A673 (cell line): ENCODE measurements around the gene IGSF11. TPM values are rescaled to one million over a fixed set of nuclear protein-coding genes. Genes with fewer than 3 reads are reported as not detected.
A peak's percentile ranks its signal among the peaks of the same experiment; 100 is the strongest.

Source experiments
- BruUV-seq: library from RNA; stranded (reverse); fragments of 400-500 nt; replicated peaks from 2 replicates; lab custom pipeline; 2021; lab: Mats Ljungman, UMichigan
- CTCF ChIA-PET: fragments of 300-600 bp; sonication (Branson Sonifier 250); formaldehyde crosslinking; loops from one replicate; lab custom pipeline; 2022; ENCODE audit warnings: antibody characterized with exemption; lab: Charles Lee
- POLR2A ChIA-PET: fragments of 300-600 bp; sonication (Branson Sonifier 250); formaldehyde crosslinking; loops from one replicate; lab custom pipeline; 2022; ENCODE audit warnings: antibody characterized with exemption; ENCODE audit not compliant: low non-redundant PET; lab: Charles Lee
- DNase-seq: peaks from one replicate; pipeline ENCODE4 v3.0.0-alpha.2; 2015; ENCODE audit warnings: low spot score
- H3K27ac ChIP-seq: fragments of 200-600 bp; sonication (generic); 2 replicates; pipeline ENCODE4 v1.5.1; 2016; ENCODE audit warnings: mixed run types, low read depth, mild to moderate bottlenecking, mixed read lengths, antibody characterized with exemption, low read length; ENCODE audit not compliant: poor library complexity, severe bottlenecking
- H3K27me3 ChIP-seq: fragments of 200-600 bp; sonication (generic); replicated peaks from 2 replicates; pipeline ENCODE4 v1.6.1; 2017; ENCODE audit warnings: mixed run types, low read depth, mild to moderate bottlenecking, mixed read lengths, antibody characterized with exemption, low read length; ENCODE audit not compliant: insufficient read depth, poor library complexity
- H3K36me3 ChIP-seq: fragments of 200-600 bp; sonication (generic); 2 replicates; pipeline ENCODE4 v1.6.1; 2016; ENCODE audit warnings: mixed run types, mild to moderate bottlenecking, mixed read lengths, antibody characterized with exemption, low read length; ENCODE audit not compliant: insufficient read depth, poor library complexity, severe bottlenecking
- H3K4me1 ChIP-seq: fragments of 200-600 bp; sonication (generic); 2 replicates; pipeline ENCODE4 v1.6.1; 2017; ENCODE audit warnings: mixed run types, mild to moderate bottlenecking, mixed read lengths, antibody characterized with exemption, low read length; ENCODE audit not compliant: insufficient read depth, poor library complexity, severe bottlenecking
- H3K4me3 ChIP-seq: fragments of 200-600 bp; sonication (generic); 2 replicates; pipeline ENCODE4 v1.5.1; 2016; ENCODE audit warnings: low read depth, mixed run types, mild to moderate bottlenecking, mixed read lengths, low read length; ENCODE audit not compliant: poor library complexity, severe bottlenecking
- H3K9me3 ChIP-seq: fragments of 200-600 bp; sonication (generic); 2 replicates; pipeline ENCODE4 v1.6.1; 2016; ENCODE audit warnings: mixed run types, low read depth, mild to moderate bottlenecking, mixed read lengths, antibody characterized with exemption, low read length; ENCODE audit not compliant: poor library complexity, severe bottlenecking
- EZH2 ChIP-seq: fragments of 200-600 bp; sonication (generic); IDR thresholded peaks from 2 replicates; pipeline ENCODE4 v1.6.1; 2017; ENCODE audit warnings: borderline replicate concordance, low read depth, mild to moderate bottlenecking, mixed read lengths, antibody characterized with exemption, low read length; ENCODE audit not compliant: poor library complexity, severe bottlenecking
- intact Hi-C: fragments of 100-400 bp; cut with micrococcal nuclease; formaldehyde crosslinking; loops from one replicate; pipeline ENCODE4 v1.10.0; 2022; ENCODE audit not compliant: unreplicated experiment
- total RNA-seq: library from RNA; stranded (reverse); gene quantifications from 2 replicates; pipeline ENCODE4 v1.2.3, GENCODE V29; 2021
- TF ChIP-seq, protein P1 (sequence below): fragments of 300-800, 200-600 bp; sonication (generic); conservative IDR thresholded peaks from 2 replicates; pipeline ENCODE4 v1.5.1; 2017; ENCODE audit warnings: low read depth, mild to moderate bottlenecking, antibody characterized with exemption, low read length, moderate library complexity, mixed read lengths

Gene IGSF11
- total RNA-seq, 1 experiment from 2014 or later: not detected

DNA sequence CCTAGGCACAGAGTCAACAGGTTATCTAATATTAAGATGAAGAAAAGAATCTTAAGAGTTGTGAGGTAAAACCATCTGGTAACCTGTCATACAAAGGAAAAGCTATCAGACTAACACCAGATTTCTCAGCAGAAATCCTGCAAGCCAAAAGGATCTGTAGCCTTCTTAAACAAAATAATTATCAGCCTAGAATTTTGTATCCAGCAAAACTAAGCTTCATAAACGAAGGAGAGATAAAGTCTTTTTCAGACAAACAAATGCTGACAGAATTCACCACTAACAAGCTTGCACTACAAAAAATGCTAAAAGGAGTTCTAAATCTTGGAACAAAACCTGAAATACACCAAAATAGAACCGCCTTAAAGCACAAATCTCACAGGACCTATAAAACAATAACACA is 9.9 kb upstream of the IGSF11 start:
- DNase-seq: no peak
- no peak overlapping the region for H3K4me3 ChIP-seq
- CTCF ChIA-PET: no interaction called here
- BruUV-seq: no TSS peak
- no peaks in the 10 kb centered on the region for H3K4me1 ChIP-seq
- H3K9me3 ChIP-seq: no peaks in the 10 kb centered on the region
- POLR2A ChIA-PET: no interaction called here
- H3K27ac ChIP-seq: no peak overlapping the region
- intact Hi-C loops: no loop called here
- H3K27me3 ChIP-seq: no peaks in the 10 kb centered on the region
- no peak for TF ChIP-seq EZH2
- H3K36me3 ChIP-seq: no peaks in the 10 kb centered on the region

DNA sequence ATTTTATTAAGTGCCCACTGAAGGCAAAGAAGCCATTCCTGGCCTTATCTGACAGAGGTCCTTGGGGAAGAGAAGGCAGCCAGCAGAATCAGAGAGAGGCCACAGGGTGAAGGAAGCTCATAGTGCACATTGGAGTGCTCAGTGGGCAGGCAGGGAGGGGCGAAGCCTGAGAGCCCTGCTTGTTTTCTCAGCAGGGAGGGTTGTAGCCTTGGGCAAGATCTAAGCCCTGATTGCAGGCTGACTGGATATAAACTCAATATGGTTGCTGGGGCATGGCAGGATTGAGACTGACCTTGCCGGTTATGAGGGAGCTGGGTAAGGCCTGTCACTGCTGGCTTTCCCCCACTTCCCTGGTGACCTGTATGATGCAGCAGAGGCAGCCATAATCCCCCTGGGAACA is 7.5 kb upstream of the IGSF11 start:
- Histone ChIP-seq H3K27me3 (peaks cover 2% of the 10 kb centered on the region), H3K36me3 (no peaks in the 10 kb centered on the region), H3K4me3 (no peak overlapping the region), H3K9me3 (no peaks in the 10 kb centered on the region), H3K4me1 (no peaks in the 10 kb centered on the region), H3K27ac (no peak overlapping the region)
- intact Hi-C loops: no loop called here
- no TSS peak for BruUV-seq
- TF ChIP-seq, protein P1, sequence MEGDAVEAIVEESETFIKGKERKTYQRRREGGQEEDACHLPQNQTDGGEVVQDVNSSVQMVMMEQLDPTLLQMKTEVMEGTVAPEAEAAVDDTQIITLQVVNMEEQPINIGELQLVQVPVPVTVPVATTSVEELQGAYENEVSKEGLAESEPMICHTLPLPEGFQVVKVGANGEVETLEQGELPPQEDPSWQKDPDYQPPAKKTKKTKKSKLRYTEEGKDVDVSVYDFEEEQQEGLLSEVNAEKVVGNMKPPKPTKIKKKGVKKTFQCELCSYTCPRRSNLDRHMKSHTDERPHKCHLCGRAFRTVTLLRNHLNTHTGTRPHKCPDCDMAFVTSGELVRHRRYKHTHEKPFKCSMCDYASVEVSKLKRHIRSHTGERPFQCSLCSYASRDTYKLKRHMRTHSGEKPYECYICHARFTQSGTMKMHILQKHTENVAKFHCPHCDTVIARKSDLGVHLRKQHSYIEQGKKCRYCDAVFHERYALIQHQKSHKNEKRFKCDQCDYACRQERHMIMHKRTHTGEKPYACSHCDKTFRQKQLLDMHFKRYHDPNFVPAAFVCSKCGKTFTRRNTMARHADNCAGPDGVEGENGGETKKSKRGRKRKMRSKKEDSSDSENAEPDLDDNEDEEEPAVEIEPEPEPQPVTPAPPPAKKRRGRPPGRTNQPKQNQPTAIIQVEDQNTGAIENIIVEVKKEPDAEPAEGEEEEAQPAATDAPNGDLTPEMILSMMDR: no peak
- no peak for TF ChIP-seq EZH2
- CTCF ChIA-PET: no interaction called here
- POLR2A ChIA-PET: no interaction called here
- no peak for DNase-seq

DNA sequence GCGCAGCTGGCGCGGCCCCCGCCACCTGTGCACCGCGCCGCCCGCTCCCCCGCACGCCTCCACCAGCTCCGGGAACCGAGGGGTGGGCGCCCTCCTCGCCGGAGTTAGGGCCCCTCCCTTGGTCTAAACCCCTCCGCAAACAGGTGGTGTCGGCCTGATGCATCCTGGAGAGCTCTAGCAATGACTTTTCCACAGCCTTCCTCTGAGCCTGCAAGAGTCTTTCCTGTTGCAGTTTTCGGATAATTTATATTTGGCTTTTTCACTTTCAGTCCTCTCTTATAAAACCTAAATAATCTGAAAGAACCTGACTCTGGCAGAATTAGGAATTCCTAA is 334 bp upstream of the IGSF11 start:
- ChIA-PET CTCF (interaction anchor here (1.7 kb wide), 1 partner anchor 153 kb away, joined by 9 read pairs; no protein-coding TSS in a partner anchor), POLR2A (no interaction called here)
- TF ChIP-seq, protein P1: no peak
- TF ChIP-seq EZH2: no peak
- Histone ChIP-seq H3K4me1 (no peaks in the 10 kb centered on the region), H3K36me3 (no peaks in the 10 kb centered on the region), H3K4me3 (peak overlapping the region; percentile 47), H3K9me3 (no peaks in the 10 kb centered on the region), H3K27ac (no peak overlapping the region), H3K27me3 (peaks cover 60% of the 10 kb centered on the region)
- no peak for DNase-seq
- intact Hi-C loops: loop anchor here (2.0 kb wide), 1 partner anchor 152 kb away; no protein-coding TSS in a partner anchor
- no TSS peak for BruUV-seq
